Lung (tissue), 12 donors: ENCODE measurements around the gene PLXNA1. TPM values are rescaled to one million over a fixed set of nuclear protein-coding genes. Genes with fewer than 3 reads are reported as not detected.

Experiments
- ATAC-seq: fragments of 200-7000 bp; cut with Tn5 transposase; one replicate; pipeline ENCODE4 v1.9.1; 2020; ENCODE audit warnings: moderate number of reproducible peaks; ENCODE audit not compliant: insufficient read depth, low FRiP score
- DNase-seq, 3 donors: peaks; one replicate each; pipeline ENCODE4 v3.0.0-alpha.2; 2013 to 2017
- H3K27ac ChIP-seq, 2 donors: one replicate each; pipeline ENCODE4 v1.5.1; 2013; ENCODE audit warnings: mild to moderate bottlenecking in 2 of 2, moderate library complexity in 2 of 2, control low read depth in 1 of 2, inconsistent platforms in 1 of 2, low read depth in 1 of 2, low read length in 1 of 2
- H3K27me3 ChIP-seq, 3 donors: one replicate each; pipeline ENCODE4 v1.5.1; 2013; ENCODE audit warnings: low read length in 2 of 3; ENCODE audit not compliant: control insufficient read depth in 3 of 3, insufficient read depth in 3 of 3
- H3K36me3 ChIP-seq, 4 donors: one replicate each; pipeline ENCODE4 v1.5.1; 2013; ENCODE audit warnings: low read length in 4 of 4, mild to moderate bottlenecking in 1 of 4, moderate library complexity in 1 of 4; ENCODE audit not compliant: control insufficient read depth in 4 of 4, insufficient read depth in 4 of 4
- H3K4me1 ChIP-seq, 5 donors: one replicate each; pipeline ENCODE4 v1.5.1; 2013; ENCODE audit warnings: low read length in 5 of 5, mild to moderate bottlenecking in 2 of 5, moderate library complexity in 1 of 5; ENCODE audit not compliant: control insufficient read depth in 5 of 5, insufficient read depth in 5 of 5
- H3K4me3 ChIP-seq: one replicate; pipeline ENCODE4 v1.5.1; 2013; ENCODE audit warnings: mild to moderate bottlenecking, control low read depth, moderate library complexity
- H3K9ac ChIP-seq, 2 donors: one replicate each; pipeline ENCODE4 v1.5.1; 2013; ENCODE audit warnings: low read length in 2 of 2, control low read depth in 1 of 2; ENCODE audit not compliant: insufficient read depth in 1 of 2
- H3K9me3 ChIP-seq, 4 donors: one replicate each; pipeline ENCODE4 v1.5.1; 2013; ENCODE audit warnings: low read length in 3 of 4, mild to moderate bottlenecking in 1 of 4, moderate library complexity in 1 of 4; ENCODE audit not compliant: control insufficient read depth in 4 of 4, insufficient read depth in 3 of 4
- WGBS, 2 donors: extraction: QIAGEN DNeasy Blood & Tissue Kit; methylation state at CpG; one replicate each; pipeline ENCODE4 v1.1.7; 2013; 5-methylcytosine and 5-hydroxymethylcytosine counted together
- polyA plus RNA-seq, 2 donors: library from polyadenylated mRNA; stranded (reverse); fragments of 200-250 nt; gene quantifications; one replicate each; pipeline ENCODE4 v1.2.1, GENCODE V29; 2013
- total RNA-seq, 2 donors: library from RNA; depleted of rRNA in 1 of 2; stranded (reverse); fragments of >200 nt in 1 of 2; gene quantifications; one replicate each; pipeline ENCODE4 v1.2.1, GENCODE V29; 2014 to 2021
- TF ChIP-seq, protein P1 (sequence below): IDR thresholded peaks from 2 replicates; pipeline ENCODE4 v1.5.1; 2012; ENCODE audit warnings: mild to moderate bottlenecking; ENCODE audit errors: control extremely low read depth, extremely low read depth
- donor health status: control.
- donor health status: control.
- donor health status: Bipolar disorder and iron deficiency.
- donor health status: healthy.
- donor health status: DM: yes; HTN: yes; CAD: no.

Gene PLXNA1
- total and polyA plus RNA-seq, 4 donors, result 17.6 to 51.7 (median 21.7) TPM

DNA sequence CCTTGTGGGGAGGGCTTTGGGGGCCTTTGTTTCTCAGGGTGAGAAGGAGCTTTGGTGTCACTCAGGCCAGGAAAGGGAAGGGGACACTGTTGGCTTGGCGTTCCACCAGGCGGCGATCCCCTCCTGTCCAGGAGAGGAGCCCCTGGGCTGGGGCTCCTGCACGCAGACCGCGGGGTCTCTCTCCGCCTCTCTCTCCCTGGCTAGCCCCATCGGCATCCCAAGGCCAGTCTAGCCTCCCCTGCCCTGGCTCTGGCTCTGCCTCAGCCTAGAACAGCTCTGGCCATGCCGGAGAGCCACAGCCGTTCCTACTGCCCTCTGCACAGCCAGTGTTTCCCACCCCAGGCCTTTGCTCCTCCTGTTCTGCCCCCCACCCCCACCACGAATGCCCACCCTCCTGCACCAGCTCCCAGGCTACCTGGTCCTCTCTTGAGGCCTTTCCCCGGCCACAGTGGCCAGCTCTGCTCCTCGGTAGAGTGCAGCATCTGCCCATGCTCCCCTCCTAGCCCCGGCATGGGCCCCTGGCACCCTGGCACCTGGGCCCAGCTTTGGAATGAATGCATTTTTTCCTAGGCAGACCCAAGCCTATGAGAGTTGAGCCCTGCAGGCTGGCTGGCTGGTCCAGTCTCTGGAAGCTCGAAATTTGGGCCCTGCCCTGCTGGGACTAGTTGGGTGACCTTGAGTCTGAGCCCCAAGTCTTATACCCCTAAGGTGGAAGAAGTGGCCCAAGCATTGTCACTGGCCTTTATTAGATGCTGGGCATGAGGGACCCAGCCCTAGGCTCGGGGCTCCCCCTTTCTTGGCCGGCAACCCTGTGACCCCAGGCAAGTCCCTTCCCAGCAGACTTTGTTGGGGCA lies 2.4 kb downstream of the PLXNA1 start:
- peaks cover 0 to 23% (median 5%) of the 10 kb centered on the region in 5 donors for H3K4me1 ChIP-seq
- no peak overlapping the region for H3K4me3 ChIP-seq
- no peak overlapping the region for H3K9ac ChIP-seq
- H3K27me3 ChIP-seq, result peaks cover 0 to 9% (median 4%) of the 10 kb centered on the region in 3 donors
- peaks cover 6 to 21% (median 10%) of the 10 kb centered on the region in 4 donors for H3K36me3 ChIP-seq
- DNase-seq (no peak), ATAC-seq (no peak)
- 90% methylated on average over 16 to 17 of the region's 17 CpGs for WGBS, 2 donors
- peaks cover 0 to 2% (median 0%) of the 10 kb centered on the region in 4 donors for H3K9me3 ChIP-seq
- TF ChIP-seq, protein P1, sequence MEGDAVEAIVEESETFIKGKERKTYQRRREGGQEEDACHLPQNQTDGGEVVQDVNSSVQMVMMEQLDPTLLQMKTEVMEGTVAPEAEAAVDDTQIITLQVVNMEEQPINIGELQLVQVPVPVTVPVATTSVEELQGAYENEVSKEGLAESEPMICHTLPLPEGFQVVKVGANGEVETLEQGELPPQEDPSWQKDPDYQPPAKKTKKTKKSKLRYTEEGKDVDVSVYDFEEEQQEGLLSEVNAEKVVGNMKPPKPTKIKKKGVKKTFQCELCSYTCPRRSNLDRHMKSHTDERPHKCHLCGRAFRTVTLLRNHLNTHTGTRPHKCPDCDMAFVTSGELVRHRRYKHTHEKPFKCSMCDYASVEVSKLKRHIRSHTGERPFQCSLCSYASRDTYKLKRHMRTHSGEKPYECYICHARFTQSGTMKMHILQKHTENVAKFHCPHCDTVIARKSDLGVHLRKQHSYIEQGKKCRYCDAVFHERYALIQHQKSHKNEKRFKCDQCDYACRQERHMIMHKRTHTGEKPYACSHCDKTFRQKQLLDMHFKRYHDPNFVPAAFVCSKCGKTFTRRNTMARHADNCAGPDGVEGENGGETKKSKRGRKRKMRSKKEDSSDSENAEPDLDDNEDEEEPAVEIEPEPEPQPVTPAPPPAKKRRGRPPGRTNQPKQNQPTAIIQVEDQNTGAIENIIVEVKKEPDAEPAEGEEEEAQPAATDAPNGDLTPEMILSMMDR, result no peak
- H3K27ac ChIP-seq, result no peak overlapping the region

DNA sequence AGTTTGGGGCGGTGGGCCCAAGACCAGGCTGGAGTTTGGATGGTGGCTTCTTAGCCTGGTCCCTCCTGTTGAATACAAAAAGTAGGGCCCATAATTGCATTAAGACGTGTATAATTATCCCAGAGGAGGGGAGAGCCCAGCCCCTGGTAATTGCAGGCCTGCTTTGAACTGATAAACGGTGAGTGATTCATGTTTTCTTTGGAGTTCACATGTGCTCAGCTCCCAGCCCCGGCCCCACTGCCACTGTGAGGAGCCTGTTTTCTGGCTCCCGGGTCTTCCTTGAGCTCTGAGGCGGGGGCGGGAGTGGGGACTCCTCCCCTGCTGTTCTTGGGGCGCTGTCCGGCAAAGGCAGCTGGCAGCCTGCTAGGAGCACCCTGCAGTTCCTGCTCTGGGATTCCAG lies 3.1 kb downstream of the PLXNA1 start:
- TF ChIP-seq, protein P1, result no peak
- no peak overlapping the region for H3K27ac ChIP-seq
- H3K4me1 ChIP-seq, result peaks cover 0 to 23% (median 5%) of the 10 kb centered on the region in 5 donors
- 70 to 79% methylated on average over 9 of the region's 9 CpGs for WGBS, 2 donors
- DNase-seq, result no peak
- no peak overlapping the region for H3K9ac ChIP-seq
- no peak for ATAC-seq
- no peak overlapping the region for H3K4me3 ChIP-seq
- H3K36me3 ChIP-seq, result peaks cover 6 to 24% (median 10%) of the 10 kb centered on the region in 4 donors
- H3K9me3 ChIP-seq, result peaks cover 0 to 2% (median 0%) of the 10 kb centered on the region in 4 donors
- peaks cover 0 to 6% (median 4%) of the 10 kb centered on the region in 3 donors for H3K27me3 ChIP-seq

DNA sequence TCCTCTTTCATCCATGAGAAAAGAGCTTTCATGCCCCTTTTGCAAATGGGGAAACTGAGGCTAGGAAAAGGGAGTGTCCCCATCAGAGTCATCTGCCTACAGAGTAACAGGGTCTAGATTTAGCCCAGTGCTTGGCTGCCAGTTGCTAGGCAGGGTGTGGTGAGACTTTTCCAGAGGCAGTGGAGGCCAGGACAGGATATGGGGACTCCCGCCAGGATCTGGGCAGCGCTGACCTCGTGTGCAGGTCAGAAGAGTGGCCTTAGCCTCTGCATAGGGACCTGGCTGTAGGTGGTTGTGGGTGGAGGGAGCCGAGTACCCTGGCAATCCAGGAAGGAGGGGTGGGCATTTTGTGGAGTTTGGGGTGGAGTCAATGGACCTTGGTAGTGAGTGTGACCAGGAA lies 4.2 kb downstream of the PLXNA1 start:
- Histone ChIP-seq H3K4me3 (no peak overlapping the region), H3K9me3 (peaks cover 0 to 2% (median 0%) of the 10 kb centered on the region in 4 donors), H3K9ac (no peak overlapping the region), H3K27me3 (peaks cover 0 to 3% (median 0%) of the 10 kb centered on the region in 3 donors), H3K4me1 (peaks cover 0 to 20% (median 5%) of the 10 kb centered on the region in 5 donors), H3K36me3 (peaks cover 6 to 32% (median 10%) of the 10 kb centered on the region in 4 donors), H3K27ac (no peak overlapping the region)
- DNase-seq, result no peak
- no peak for ATAC-seq
- TF ChIP-seq, protein P1, result no peak
- 57 to 60% methylated on average over 4 of the region's 4 CpGs for WGBS, 2 donors
